Activated CD4-positive, alpha-beta T cell treated with anti-CD3 and anti-CD28 coated beads, Interleukin-2, amount 10 ng/mL, durations not matched to agents 7 days and 5 days (primary cell): ENCODE measurements around the gene ZNF618. TPM values are rescaled to one million over a fixed set of nuclear protein-coding genes. Genes with fewer than 3 reads are reported as not detected.

ENCODE experiments used
- CTCF ChIA-PET: fragments of 350-600 bp; sonication (Branson Sonifier 250); formaldehyde crosslinking; loops from one replicate; lab custom pipeline; 2021; ENCODE audit warnings: antibody characterized with exemption; lab: Charles Lee
- POLR2A ChIA-PET: fragments of 350-600 bp; sonication (Branson Sonifier 250); formaldehyde crosslinking; loops from one replicate; lab custom pipeline; 2021; ENCODE audit warnings: antibody characterized with exemption; lab: Charles Lee
- DNase-seq: peaks from one replicate; pipeline ENCODE4 v3.0.0-alpha.2; 2020
- H3K27ac Mint-ChIP-seq: one replicate; pipeline ENCODE4 v1.8.0; 2021; ENCODE audit warnings: mild to moderate bottlenecking, moderate library complexity, mixed read lengths
- H3K27me3 Mint-ChIP-seq: one replicate; pipeline ENCODE4 v1.8.0; 2021; ENCODE audit warnings: mixed read lengths
- H3K36me3 Mint-ChIP-seq: one replicate; pipeline ENCODE4 v1.8.0; 2021; ENCODE audit warnings: low read depth, mixed read lengths
- H3K4me1 Mint-ChIP-seq: one replicate; pipeline ENCODE4 v1.8.0; 2021; ENCODE audit warnings: mixed read lengths
- H3K4me3 Mint-ChIP-seq: one replicate; pipeline ENCODE4 v1.8.0; 2021; ENCODE audit warnings: mild to moderate bottlenecking, moderate library complexity, mixed read lengths
- H3K9me3 Mint-ChIP-seq: one replicate; pipeline ENCODE4 v1.8.0; 2021; ENCODE audit warnings: mixed read lengths
- total RNA-seq, 2 experiments: library from RNA; stranded (reverse); gene quantifications; one replicate each; pipeline ENCODE4 v1.2.3, GENCODE V29; 2021

The ZNF618 gene
- total RNA-seq, 2 experiments from 2014 or later = 0.21 to 0.27 TPM

- Mint-ChIP-seq H3K9me3 (no peaks in the 10 kb centered on the region), H3K27ac (no peak overlapping the region), H3K4me3 (no peak overlapping the region), H3K4me1 (peaks cover 1% of the 10 kb centered on the region), H3K27me3 (no peaks in the 10 kb centered on the region), H3K36me3 (no peaks in the 10 kb centered on the region)
- ChIA-PET POLR2A (no interaction called here), CTCF (interaction anchor here (0.6 to 1.2 kb wide), 2 partner anchors 207 to 602 kb away, joined by 3 to 4 read pairs; no protein-coding TSS in a partner anchor)
- DNase-seq = no peak
Measured at GRCh38 chr9:114084282-114085073, 208.4 kb downstream of the ZNF618 start.

GRCh38 chr9:114085387-114085789 is 209.3 kb downstream of the ZNF618 start:
- no peak overlapping the region for H3K4me3 Mint-ChIP-seq
- CTCF ChIA-PET = interaction anchor here (1.2 kb wide), 1 partner anchor 12 kb away, joined by 3 read pairs; no protein-coding TSS in a partner anchor
- peaks cover 1% of the 10 kb centered on the region for H3K4me1 Mint-ChIP-seq
- no peak overlapping the region for H3K27ac Mint-ChIP-seq
- H3K9me3 Mint-ChIP-seq = no peaks in the 10 kb centered on the region
- H3K36me3 Mint-ChIP-seq = no peaks in the 10 kb centered on the region
- DNase-seq = no peak
- no peaks in the 10 kb centered on the region for H3K27me3 Mint-ChIP-seq
- POLR2A ChIA-PET = no interaction called here

GRCh38 chr9:114086009-114086408 is 209.9 kb downstream of the ZNF618 start:
- Mint-ChIP-seq H3K27ac (no peak overlapping the region), H3K27me3 (no peaks in the 10 kb centered on the region), H3K4me3 (no peak overlapping the region), H3K9me3 (no peaks in the 10 kb centered on the region), H3K36me3 (no peaks in the 10 kb centered on the region), H3K4me1 (peaks cover 1% of the 10 kb centered on the region)
- no peak for DNase-seq
- ChIA-PET CTCF (interaction anchor here (1.2 kb wide), 1 partner anchor 13 kb away, joined by 3 read pairs; no protein-coding TSS in a partner anchor), POLR2A (interaction anchor here (0.6 kb wide), 1 partner anchor 323 kb away, joined by 3 read pairs; no protein-coding TSS in a partner anchor)

GRCh38 chr9:114086607-114087006 is 210.5 kb downstream of the ZNF618 start:
- Mint-ChIP-seq H3K27ac (no peak overlapping the region), H3K36me3 (no peaks in the 10 kb centered on the region), H3K4me1 (peaks cover 1% of the 10 kb centered on the region), H3K9me3 (no peaks in the 10 kb centered on the region), H3K4me3 (no peak overlapping the region), H3K27me3 (no peaks in the 10 kb centered on the region)
- DNase-seq = no peak
- ChIA-PET CTCF (no interaction called here), POLR2A (interaction anchor here (0.6 kb wide), 1 partner anchor 324 kb away, joined by 3 read pairs; no protein-coding TSS in a partner anchor)

- no peak for DNase-seq
- Mint-ChIP-seq H3K27ac (no peak overlapping the region), H3K9me3 (no peaks in the 10 kb centered on the region), H3K4me1 (no peaks in the 10 kb centered on the region), H3K27me3 (no peaks in the 10 kb centered on the region), H3K36me3 (no peaks in the 10 kb centered on the region), H3K4me3 (no peak overlapping the region)
- POLR2A ChIA-PET = no interaction called here
- CTCF ChIA-PET = interaction anchor here (0.9 kb wide), 1 partner anchor 20 kb away, joined by 3 read pairs; no protein-coding TSS in a partner anchor
Measured at GRCh38 chr9:114087721-114088120, 211.6 kb downstream of the ZNF618 start.

- Mint-ChIP-seq H3K27me3 (no peaks in the 10 kb centered on the region), H3K36me3 (no peaks in the 10 kb centered on the region), H3K4me3 (no peak overlapping the region), H3K27ac (no peak overlapping the region), H3K4me1 (no peaks in the 10 kb centered on the region), H3K9me3 (no peaks in the 10 kb centered on the region)
- ChIA-PET POLR2A (no interaction called here), CTCF (interaction anchor here (0.9 kb wide), 1 partner anchor 19 kb away, joined by 3 read pairs; no protein-coding TSS in a partner anchor)
- no peak for DNase-seq
Measured at GRCh38 chr9:114088571-114089170, 212.6 kb downstream of the ZNF618 start.

- H3K4me3 Mint-ChIP-seq = no peak overlapping the region
- H3K27ac Mint-ChIP-seq = no peak overlapping the region
- CTCF ChIA-PET = no interaction called here
Measured at GRCh38 chr9:114089206-114089840, 213.2 kb downstream of the ZNF618 start.

GRCh38 chr9:114090798-114091197 is 214.7 kb downstream of the ZNF618 start:
- POLR2A ChIA-PET = no interaction called here

More at GRCh38 chr9:114089206-114089840, 213.2 kb downstream of the ZNF618 start:
- POLR2A ChIA-PET = no interaction called here
- no peak for DNase-seq
- no peaks in the 10 kb centered on the region for H3K27me3 Mint-ChIP-seq
- no peaks in the 10 kb centered on the region for H3K9me3 Mint-ChIP-seq
- no peaks in the 10 kb centered on the region for H3K36me3 Mint-ChIP-seq
- H3K4me1 Mint-ChIP-seq = no peaks in the 10 kb centered on the region

GRCh38 chr9:114091711-114092110 is 215.6 kb downstream of the ZNF618 start:
- H3K27ac Mint-ChIP-seq = no peak overlapping the region
- peaks cover 6% of the 10 kb centered on the region for H3K27me3 Mint-ChIP-seq
- POLR2A ChIA-PET = no interaction called here
- DNase-seq = no peak
- no peaks in the 10 kb centered on the region for H3K9me3 Mint-ChIP-seq
- no peak overlapping the region for H3K4me3 Mint-ChIP-seq
- no peaks in the 10 kb centered on the region for H3K36me3 Mint-ChIP-seq
- no peaks in the 10 kb centered on the region for H3K4me1 Mint-ChIP-seq
- CTCF ChIA-PET = interaction anchor here (1.3 kb wide), 1 partner anchor 9 kb away, joined by 3 read pairs; no protein-coding TSS in a partner anchor

More at GRCh38 chr9:114090798-114091197, 214.7 kb downstream of the ZNF618 start:
- no peak for DNase-seq
- Mint-ChIP-seq H3K4me3 (no peak overlapping the region), H3K27me3 (no peaks in the 10 kb centered on the region), H3K4me1 (no peaks in the 10 kb centered on the region), H3K9me3 (no peaks in the 10 kb centered on the region), H3K36me3 (no peaks in the 10 kb centered on the region), H3K27ac (no peak overlapping the region)
- CTCF ChIA-PET = interaction anchor here (1.3 kb wide), 1 partner anchor 8 kb away, joined by 3 read pairs; no protein-coding TSS in a partner anchor

- no peak overlapping the region for H3K27ac Mint-ChIP-seq
- H3K4me3 Mint-ChIP-seq = no peak overlapping the region
- H3K36me3 Mint-ChIP-seq = no peaks in the 10 kb centered on the region
- ChIA-PET CTCF (interaction anchor here (1.3 kb wide), 1 partner anchor 10 kb away, joined by 3 read pairs; no protein-coding TSS in a partner anchor), POLR2A (no interaction called here)
- no peak for DNase-seq
- no peaks in the 10 kb centered on the region for H3K9me3 Mint-ChIP-seq
- H3K27me3 Mint-ChIP-seq = peaks cover 13% of the 10 kb centered on the region
- no peaks in the 10 kb centered on the region for H3K4me1 Mint-ChIP-seq
Measured at GRCh38 chr9:114092336-114092735, 216.2 kb downstream of the ZNF618 start.

- ChIA-PET POLR2A (no interaction called here), CTCF (interaction anchor here (1.0 to 4.0 kb wide), 2 partner anchors 11 to 74 kb away, joined by 3 to 13 read pairs; no protein-coding TSS in a partner anchor)
- no peak for DNase-seq
- Mint-ChIP-seq H3K27me3 (peaks cover 17% of the 10 kb centered on the region), H3K4me1 (no peaks in the 10 kb centered on the region), H3K36me3 (no peaks in the 10 kb centered on the region), H3K9me3 (no peaks in the 10 kb centered on the region), H3K27ac (no peak overlapping the region), H3K4me3 (no peak overlapping the region)
Measured at GRCh38 chr9:114093031-114093471, 216.9 kb downstream of the ZNF618 start.

GRCh38 chr9:114093761-114094505 is 217.8 kb downstream of the ZNF618 start:
- ChIA-PET CTCF (interaction anchor here (1.0 to 4.0 kb wide), 2 partner anchors 12 to 73 kb away, joined by 3 to 13 read pairs; no protein-coding TSS in a partner anchor), POLR2A (interaction anchor here (0.6 kb wide), 1 partner anchor 324 kb away, joined by 4 read pairs; no protein-coding TSS in a partner anchor)
- Mint-ChIP-seq H3K4me3 (no peak overlapping the region), H3K27me3 (peaks cover 19% of the 10 kb centered on the region), H3K9me3 (no peaks in the 10 kb centered on the region), H3K27ac (no peak overlapping the region), H3K4me1 (no peaks in the 10 kb centered on the region), H3K36me3 (no peaks in the 10 kb centered on the region)
- no peak for DNase-seq
